Bronchial epithelial cell (primary cell): Measurements from ENCODE around the gene SIK3. TPM values are rescaled to one million over a fixed set of nuclear protein-coding genes. Genes with fewer than 3 reads are reported as not detected.

Source experiments
- DNase-seq: peaks from one replicate; pipeline ENCODE4 v3.0.0-alpha.2; 2010; ENCODE audit warnings: low read depth
- FAIRE-seq: peaks from 2 replicates; lab custom pipeline; 2011; peaks lifted over from hg19 to GRCh38; lab: Jason Lieb, UNC
- H3K27me3 ChIP-seq: 2 replicates; pipeline ENCODE4 v1.5.1; 2011; ENCODE audit warnings: low read length; ENCODE audit not compliant: control insufficient read depth, insufficient read depth
- H3K36me3 ChIP-seq: 2 replicates; pipeline ENCODE4 v1.5.1; 2011; ENCODE audit warnings: low read length; ENCODE audit not compliant: control insufficient read depth, insufficient read depth
- H3K4me3 ChIP-seq: 2 replicates; pipeline ENCODE4 v1.5.1; 2011; ENCODE audit warnings: mild to moderate bottlenecking, low read depth, low read length, control low read depth
- CTCF ChIP-seq: IDR thresholded peaks from 2 replicates; pipeline ENCODE4 v1.5.1; 2011; ENCODE audit warnings: mild to moderate bottlenecking, moderate library complexity, low read length, control low read depth, inconsistent platforms; ENCODE audit not compliant: insufficient read depth, severe bottlenecking
- total RNA-seq: library from RNA; depleted of rRNA; stranded (reverse); fragments of >200 nt; gene quantifications from 2 replicates; pipeline ENCODE4 v1.2.1, GENCODE V29; 2014

SIK3 gene
- 6.8 and 7.3 TPM in 2 replicates for total RNA-seq

- DNase-seq (peak; percentile 97), FAIRE-seq (no peak)
- peak within 1 kb of the TSS; percentile 79 for H3K4me3 ChIP-seq
- no peaks in the 10 kb centered on the region for H3K36me3 ChIP-seq
- no peaks in the 10 kb centered on the region for H3K27me3 ChIP-seq
- no peak for TF ChIP-seq CTCF
Observed at GRCh38 chr11:117098269-117099232, at the start of gene SIK3. Gene SIK3, minus strand, starts transcription at chr11:117098428. Its CDS starts 13 bp downstream, at chr11:117098415.

DNA sequence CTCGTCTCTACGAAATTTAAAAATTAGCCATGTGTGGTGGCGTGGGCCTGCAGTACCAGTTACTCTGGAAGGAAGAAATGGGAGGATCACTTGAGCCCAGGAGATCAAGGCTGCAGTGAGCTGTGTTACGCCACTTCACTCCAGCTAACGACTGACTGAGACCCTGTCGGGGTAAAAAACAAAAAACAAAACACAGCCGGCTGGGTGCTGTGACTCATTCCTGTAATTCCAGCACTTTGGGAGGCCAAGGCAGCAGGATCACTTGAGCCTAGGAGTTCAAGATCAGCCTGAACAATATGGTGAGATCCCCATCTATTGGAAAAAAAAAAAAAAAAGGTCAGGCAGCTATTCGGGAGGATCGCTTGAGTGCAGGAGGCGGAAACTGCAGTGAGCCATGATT, 48.3 kb upstream of the SIK3 start:
- DNase-seq (no peak), FAIRE-seq (no peak)
- Histone ChIP-seq H3K27me3 (no peaks in the 10 kb centered on the region), H3K4me3 (no peak overlapping the region), H3K36me3 (peaks cover 8% of the 10 kb centered on the region)
- no peak for TF ChIP-seq CTCF

DNA sequence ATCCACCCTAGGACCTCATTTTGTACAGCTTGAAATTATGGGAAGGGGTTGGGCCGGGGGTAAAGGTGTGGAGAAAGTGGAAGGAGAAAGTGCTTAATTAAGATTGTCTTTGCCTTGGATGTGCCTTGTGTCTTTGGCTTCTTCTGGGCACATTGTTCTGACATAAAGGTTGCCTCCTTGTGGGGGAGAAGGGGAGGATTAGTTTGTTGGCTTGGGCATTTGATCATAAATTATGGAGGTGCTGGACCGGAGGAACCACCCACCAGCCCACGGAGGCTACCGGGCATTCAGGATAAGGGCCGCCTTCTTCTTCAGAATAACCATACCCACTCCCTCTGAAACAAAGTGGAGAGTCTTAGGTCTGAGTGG, 47.1 kb upstream of the SIK3 start:
- peak overlapping the region; percentile 58 for H3K4me3 ChIP-seq
- FAIRE-seq (no peak), DNase-seq (peak; percentile 33)
- no peaks in the 10 kb centered on the region for H3K27me3 ChIP-seq
- peaks cover 8% of the 10 kb centered on the region for H3K36me3 ChIP-seq
- TF ChIP-seq CTCF = peak; percentile 2

- Histone ChIP-seq H3K36me3 (peaks cover 8% of the 10 kb centered on the region), H3K27me3 (no peaks in the 10 kb centered on the region), H3K4me3 (peak overlapping the region; percentile 58)
- DNase-seq = peak; percentile 74
- FAIRE-seq = no peak
- no peak for TF ChIP-seq CTCF
Observed at GRCh38 chr11:117144477-117145392, 46.5 kb upstream of the SIK3 start.

DNA sequence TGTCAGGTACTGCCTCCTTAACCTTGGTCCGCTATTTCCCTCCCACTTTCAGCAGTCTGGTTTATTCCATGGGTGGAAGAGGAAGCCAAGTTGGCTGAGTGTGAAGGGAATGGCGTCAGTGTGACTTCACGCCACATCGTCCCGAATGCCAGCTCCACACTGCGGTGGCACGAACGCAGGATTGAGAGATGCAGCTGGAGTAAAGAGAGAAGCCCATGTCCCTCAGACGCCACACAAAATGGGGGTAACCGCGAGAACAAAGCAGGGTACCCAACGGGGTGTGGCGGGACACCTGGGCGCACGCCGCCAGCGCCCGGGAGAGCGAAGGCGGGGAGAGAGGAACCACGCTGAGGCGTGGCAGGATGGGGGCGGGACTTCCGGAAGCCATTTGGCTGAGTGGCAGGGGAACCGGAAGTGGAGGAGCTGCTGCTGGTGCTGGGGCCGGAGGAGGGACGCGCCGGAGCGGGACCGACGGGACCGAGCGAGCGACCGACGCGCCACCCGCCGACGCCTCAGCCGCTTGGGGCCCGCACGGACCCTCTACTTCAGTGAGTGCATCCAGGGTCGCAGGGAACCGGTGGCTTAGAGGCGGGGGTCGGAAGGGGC, 45.7 kb upstream of the SIK3 start, which contains the start of gene PAFAH1B2:
PAFAH1B2 (plus strand) TSS at position 417 of the 606 bp plus-strand sequence. CDS start 8,161 bp downstream, outside the sequence.
- no peak for TF ChIP-seq CTCF
- peak; percentile 84 for DNase-seq
- no peak for FAIRE-seq
- Histone ChIP-seq H3K27me3 (no peaks in the 10 kb centered on the region), H3K4me3 (peak within 1 kb of the TSS; percentile 58), H3K36me3 (peaks cover 8% of the 10 kb centered on the region)
